ENCODE results near the gene IL1RL1. TPM values are rescaled to one million over a fixed set of nuclear protein-coding genes. Genes with fewer than 3 reads are reported as not detected.

IL1RL1 gene
- total and polyA plus RNA-seq, 2 donors from 2014 or later = 32.3 to 102 TPM

- Histone ChIP-seq H3K27me3 (ENCODE audit: control insufficient read depth, insufficient read depth, low read length) (no peaks in the 10 kb centered on the region), H3K36me3 (ENCODE audit: control insufficient read depth in 2 of 3, insufficient read depth in 3 of 3, low read length in 3 of 3) (no peaks in the 10 kb centered on the region), H3K9me3 (ENCODE audit: control insufficient read depth in 2 of 3, insufficient read depth in 1 of 3, low read length in 3 of 3) (no peaks in the 10 kb centered on the region), H3K9ac (ENCODE audit: low read length in 3 of 3) (no peak overlapping the region), H3K4me1 (ENCODE audit: control insufficient read depth in 2 of 3, insufficient read depth in 2 of 3, low read depth in 1 of 3, low read length in 3 of 3) (no peaks in the 10 kb centered on the region), H3K4me3 (ENCODE audit: low read length in 3 of 3) (peak overlapping the region in 2 of 3 donors; percentile 23 to 80), H3K27ac (ENCODE audit: low read depth in 2 of 2, low read length in 2 of 2) (no peak overlapping the region)
- TF ChIP-seq, protein P1, sequence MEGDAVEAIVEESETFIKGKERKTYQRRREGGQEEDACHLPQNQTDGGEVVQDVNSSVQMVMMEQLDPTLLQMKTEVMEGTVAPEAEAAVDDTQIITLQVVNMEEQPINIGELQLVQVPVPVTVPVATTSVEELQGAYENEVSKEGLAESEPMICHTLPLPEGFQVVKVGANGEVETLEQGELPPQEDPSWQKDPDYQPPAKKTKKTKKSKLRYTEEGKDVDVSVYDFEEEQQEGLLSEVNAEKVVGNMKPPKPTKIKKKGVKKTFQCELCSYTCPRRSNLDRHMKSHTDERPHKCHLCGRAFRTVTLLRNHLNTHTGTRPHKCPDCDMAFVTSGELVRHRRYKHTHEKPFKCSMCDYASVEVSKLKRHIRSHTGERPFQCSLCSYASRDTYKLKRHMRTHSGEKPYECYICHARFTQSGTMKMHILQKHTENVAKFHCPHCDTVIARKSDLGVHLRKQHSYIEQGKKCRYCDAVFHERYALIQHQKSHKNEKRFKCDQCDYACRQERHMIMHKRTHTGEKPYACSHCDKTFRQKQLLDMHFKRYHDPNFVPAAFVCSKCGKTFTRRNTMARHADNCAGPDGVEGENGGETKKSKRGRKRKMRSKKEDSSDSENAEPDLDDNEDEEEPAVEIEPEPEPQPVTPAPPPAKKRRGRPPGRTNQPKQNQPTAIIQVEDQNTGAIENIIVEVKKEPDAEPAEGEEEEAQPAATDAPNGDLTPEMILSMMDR (IDR thresholded peaks at IDR 0.05; ENCODE audit: borderline replicate concordance, extremely low read depth, insufficient read depth) = no peak
- FAIRE-seq (no peak), DNase-seq (no peak)
- intact Hi-C loops (cut with DNase I) = no loop called here
These were observed 45.4 kb downstream of the IL1RL1 start for GRCh38 chr2:102356741-102357140.

GRCh38 chr2:102357937-102358336 lies 46.6 kb downstream of the IL1RL1 start:
- intact Hi-C loops (cut with DNase I) = no loop called here
- Histone ChIP-seq H3K9me3 (ENCODE audit: control insufficient read depth in 2 of 3, insufficient read depth in 1 of 3, low read length in 3 of 3) (no peaks in the 10 kb centered on the region), H3K27me3 (ENCODE audit: control insufficient read depth, insufficient read depth, low read length) (no peaks in the 10 kb centered on the region), H3K9ac (ENCODE audit: low read length in 3 of 3) (no peak overlapping the region), H3K27ac (ENCODE audit: low read depth in 2 of 2, low read length in 2 of 2) (no peak overlapping the region), H3K4me1 (ENCODE audit: control insufficient read depth in 2 of 3, insufficient read depth in 2 of 3, low read depth in 1 of 3, low read length in 3 of 3) (no peaks in the 10 kb centered on the region), H3K4me3 (ENCODE audit: low read length in 3 of 3) (peak overlapping the region in 1 of 3 donors; percentile 10), H3K36me3 (ENCODE audit: control insufficient read depth in 2 of 3, insufficient read depth in 3 of 3, low read length in 3 of 3) (no peaks in the 10 kb centered on the region)
- peak in 1 of 5 donors; percentile 11 for DNase-seq
- no peak for FAIRE-seq
- TF ChIP-seq, protein P1 (IDR thresholded peaks at IDR 0.05; ENCODE audit: borderline replicate concordance, extremely low read depth, insufficient read depth) = no peak

GRCh38 chr2:102358496-102358895 lies 47.1 kb downstream of the IL1RL1 start:
- no peak overlapping the region for H3K9ac ChIP-seq (ENCODE audit: low read length in 3 of 3)
- no peak overlapping the region for H3K27ac ChIP-seq (ENCODE audit: low read depth in 2 of 2, low read length in 2 of 2)

More at GRCh38 chr2:102358496-102358895, 47.1 kb downstream of the IL1RL1 start:
- DNase-seq (no peak), FAIRE-seq (no peak)
- Histone ChIP-seq H3K4me1 (ENCODE audit: control insufficient read depth in 2 of 3, insufficient read depth in 2 of 3, low read depth in 1 of 3, low read length in 3 of 3) (no peaks in the 10 kb centered on the region), H3K27me3 (ENCODE audit: control insufficient read depth, insufficient read depth, low read length) (no peaks in the 10 kb centered on the region), H3K4me3 (ENCODE audit: low read length in 3 of 3) (no peak overlapping the region), H3K9me3 (ENCODE audit: control insufficient read depth in 2 of 3, insufficient read depth in 1 of 3, low read length in 3 of 3) (no peaks in the 10 kb centered on the region), H3K36me3 (ENCODE audit: control insufficient read depth in 2 of 3, insufficient read depth in 3 of 3, low read length in 3 of 3) (no peaks in the 10 kb centered on the region)
- TF ChIP-seq, protein P1 (IDR thresholded peaks at IDR 0.05; ENCODE audit: borderline replicate concordance, extremely low read depth, insufficient read depth) = no peak
- intact Hi-C loops (cut with DNase I) = no loop called here

Measured in kidney (tissue), 14 donors.